Measurements from ENCODE around the gene STARD3. TPM values are rescaled to one million over a fixed set of nuclear protein-coding genes. Genes with fewer than 3 reads are reported as not detected.
A peak's percentile ranks its signal among the peaks of the same experiment; 100 is the strongest.

The STARD3 gene
- total RNA-seq, 1 donor from 2014 or later = 11.5 TPM

- H3K27me3 ChIP-seq (ENCODE audit: control insufficient read depth in 3 of 3, insufficient read depth in 3 of 3, low read length in 3 of 3) = no peaks in the 10 kb centered on the region
- no peaks in the 10 kb centered on the region for H3K9me3 ChIP-seq (ENCODE audit: control insufficient read depth in 3 of 3, low read length in 3 of 3)
- peaks cover 19 to 60% (median 45%) of the 10 kb centered on the region in 3 donors for H3K4me1 ChIP-seq (ENCODE audit: control insufficient read depth in 3 of 3, insufficient read depth in 3 of 3, low read length in 3 of 3)
- no peak overlapping the region for H3K27ac ChIP-seq (ENCODE audit: low read depth, low read length)
- no peak overlapping the region for H3K4me3 ChIP-seq (ENCODE audit: low read length in 3 of 3)
- no peak overlapping the region for H3K9ac ChIP-seq (ENCODE audit: low read depth in 1 of 3, low read length in 3 of 3)
- peaks cover 0 to 3% (median 2%) of the 10 kb centered on the region in 3 donors for H3K36me3 ChIP-seq (ENCODE audit: control insufficient read depth in 3 of 3, insufficient read depth in 3 of 3, low read length in 3 of 3)
Measured at GRCh38 chr17:39655105-39655504, 18.2 kb downstream of the STARD3 start.

GRCh38 chr17:39658346-39658745, 21.4 kb downstream of the STARD3 start:
- peaks cover 0 to 8% (median 3%) of the 10 kb centered on the region in 3 donors for H3K36me3 ChIP-seq (ENCODE audit: control insufficient read depth in 3 of 3, insufficient read depth in 3 of 3, low read length in 3 of 3)
- H3K9ac ChIP-seq (ENCODE audit: low read depth in 1 of 3, low read length in 3 of 3) = peak overlapping the region in 1 of 3 donors; percentile 45
- H3K27ac ChIP-seq (ENCODE audit: low read depth, low read length) = peak overlapping the region; percentile 2

GRCh38 chr17:39658760-39659159, 21.8 kb downstream of the STARD3 start:
- Histone ChIP-seq H3K4me1 (ENCODE audit: control insufficient read depth in 3 of 3, insufficient read depth in 3 of 3, low read length in 3 of 3) (peaks cover 48 to 74% (median 69%) of the 10 kb centered on the region in 3 donors), H3K27ac (ENCODE audit: low read depth, low read length) (no peak overlapping the region), H3K9ac (ENCODE audit: low read depth in 1 of 3, low read length in 3 of 3) (peak overlapping the region in 1 of 3 donors; percentile 45), H3K27me3 (ENCODE audit: control insufficient read depth in 3 of 3, insufficient read depth in 3 of 3, low read length in 3 of 3) (no peaks in the 10 kb centered on the region), H3K4me3 (ENCODE audit: low read length in 3 of 3) (no peak overlapping the region), H3K36me3 (ENCODE audit: control insufficient read depth in 3 of 3, insufficient read depth in 3 of 3, low read length in 3 of 3) (peaks cover 0 to 8% (median 3%) of the 10 kb centered on the region in 3 donors), H3K9me3 (ENCODE audit: control insufficient read depth in 3 of 3, low read length in 3 of 3) (no peaks in the 10 kb centered on the region)

More at GRCh38 chr17:39658346-39658745, 21.4 kb downstream of the STARD3 start:
- Histone ChIP-seq H3K9me3 (ENCODE audit: control insufficient read depth in 3 of 3, low read length in 3 of 3) (no peaks in the 10 kb centered on the region), H3K4me1 (ENCODE audit: control insufficient read depth in 3 of 3, insufficient read depth in 3 of 3, low read length in 3 of 3) (peaks cover 48 to 76% (median 70%) of the 10 kb centered on the region in 3 donors), H3K4me3 (ENCODE audit: low read length in 3 of 3) (no peak overlapping the region), H3K27me3 (ENCODE audit: control insufficient read depth in 3 of 3, insufficient read depth in 3 of 3, low read length in 3 of 3) (no peaks in the 10 kb centered on the region)

- peaks cover 49 to 74% (median 71%) of the 10 kb centered on the region in 3 donors for H3K4me1 ChIP-seq (ENCODE audit: control insufficient read depth in 3 of 3, insufficient read depth in 3 of 3, low read length in 3 of 3)
Measured at GRCh38 chr17:39659279-39660010, 22.5 kb downstream of the STARD3 start.

GRCh38 chr17:39660011-39660360, 23.0 kb downstream of the STARD3 start:
- Histone ChIP-seq H3K9me3 (ENCODE audit: control insufficient read depth in 3 of 3, low read length in 3 of 3) (no peaks in the 10 kb centered on the region), H3K27ac (ENCODE audit: low read depth, low read length) (peak overlapping the region; percentile 32), H3K4me1 (ENCODE audit: control insufficient read depth in 3 of 3, insufficient read depth in 3 of 3, low read length in 3 of 3) (peaks cover 52 to 76% (median 75%) of the 10 kb centered on the region in 3 donors), H3K27me3 (ENCODE audit: control insufficient read depth in 3 of 3, insufficient read depth in 3 of 3, low read length in 3 of 3) (no peaks in the 10 kb centered on the region), H3K9ac (ENCODE audit: low read depth in 1 of 3, low read length in 3 of 3) (peak overlapping the region; percentile 19 to 77 (median 44)), H3K4me3 (ENCODE audit: low read length in 3 of 3) (peak overlapping the region in 2 of 3 donors; percentile 35), H3K36me3 (ENCODE audit: control insufficient read depth in 3 of 3, insufficient read depth in 3 of 3, low read length in 3 of 3) (peaks cover 0 to 8% (median 3%) of the 10 kb centered on the region in 3 donors)

More at GRCh38 chr17:39659279-39660010, 22.5 kb downstream of the STARD3 start:
- Histone ChIP-seq H3K36me3 (ENCODE audit: control insufficient read depth in 3 of 3, insufficient read depth in 3 of 3, low read length in 3 of 3) (peaks cover 0 to 8% (median 3%) of the 10 kb centered on the region in 3 donors), H3K27me3 (ENCODE audit: control insufficient read depth in 3 of 3, insufficient read depth in 3 of 3, low read length in 3 of 3) (no peaks in the 10 kb centered on the region), H3K27ac (ENCODE audit: low read depth, low read length) (peak overlapping the region; percentile 32), H3K4me3 (ENCODE audit: low read length in 3 of 3) (peak overlapping the region in 1 of 3 donors; percentile 35), H3K9me3 (ENCODE audit: control insufficient read depth in 3 of 3, low read length in 3 of 3) (no peaks in the 10 kb centered on the region), H3K9ac (ENCODE audit: low read depth in 1 of 3, low read length in 3 of 3) (peak overlapping the region in 1 of 3 donors; percentile 77)

GRCh38 chr17:39660397-39661385, 23.7 kb downstream of the STARD3 start:
- H3K4me3 ChIP-seq (ENCODE audit: low read length in 3 of 3) = peak overlapping the region; percentile 24 to 58 (median 35)
- no peaks in the 10 kb centered on the region for H3K9me3 ChIP-seq (ENCODE audit: control insufficient read depth in 3 of 3, low read length in 3 of 3)
- H3K9ac ChIP-seq (ENCODE audit: low read depth in 1 of 3, low read length in 3 of 3) = peak overlapping the region; percentile 40 to 77 (median 47)
- H3K27ac ChIP-seq (ENCODE audit: low read depth, low read length) = peak overlapping the region; percentile 32
- H3K27me3 ChIP-seq (ENCODE audit: control insufficient read depth in 3 of 3, insufficient read depth in 3 of 3, low read length in 3 of 3) = no peaks in the 10 kb centered on the region
- peaks cover 52 to 81% (median 76%) of the 10 kb centered on the region in 3 donors for H3K4me1 ChIP-seq (ENCODE audit: control insufficient read depth in 3 of 3, insufficient read depth in 3 of 3, low read length in 3 of 3)
- H3K36me3 ChIP-seq (ENCODE audit: control insufficient read depth in 3 of 3, insufficient read depth in 3 of 3, low read length in 3 of 3) = peaks cover 3 to 8% (median 4%) of the 10 kb centered on the region in 3 donors

GRCh38 chr17:39661744-39662541, 25.0 kb downstream of the STARD3 start:
- no peak overlapping the region for H3K4me3 ChIP-seq (ENCODE audit: low read length in 3 of 3)
- H3K9ac ChIP-seq (ENCODE audit: low read depth in 1 of 3, low read length in 3 of 3) = peak overlapping the region in 2 of 3 donors; percentile 45 to 77
- H3K27ac ChIP-seq (ENCODE audit: low read depth, low read length) = peak overlapping the region; percentile 72
- H3K4me1 ChIP-seq (ENCODE audit: control insufficient read depth in 3 of 3, insufficient read depth in 3 of 3, low read length in 3 of 3) = peaks cover 52 to 93% (median 82%) of the 10 kb centered on the region in 3 donors
- H3K36me3 ChIP-seq (ENCODE audit: control insufficient read depth in 3 of 3, insufficient read depth in 3 of 3, low read length in 3 of 3) = peaks cover 6 to 12% (median 11%) of the 10 kb centered on the region in 3 donors
- H3K9me3 ChIP-seq (ENCODE audit: control insufficient read depth in 3 of 3, low read length in 3 of 3) = no peaks in the 10 kb centered on the region
- H3K27me3 ChIP-seq (ENCODE audit: control insufficient read depth in 3 of 3, insufficient read depth in 3 of 3, low read length in 3 of 3) = no peaks in the 10 kb centered on the region

GRCh38 chr17:39662551-39663339, 25.8 kb downstream of the STARD3 start:
- peaks cover 3 to 12% (median 11%) of the 10 kb centered on the region in 3 donors for H3K36me3 ChIP-seq (ENCODE audit: control insufficient read depth in 3 of 3, insufficient read depth in 3 of 3, low read length in 3 of 3)
- H3K27ac ChIP-seq (ENCODE audit: low read depth, low read length) = peak overlapping the region; percentile 72

More at GRCh38 chr17:39662551-39663339, 25.8 kb downstream of the STARD3 start:
- no peaks in the 10 kb centered on the region for H3K27me3 ChIP-seq (ENCODE audit: control insufficient read depth in 3 of 3, insufficient read depth in 3 of 3, low read length in 3 of 3)
- H3K9ac ChIP-seq (ENCODE audit: low read depth in 1 of 3, low read length in 3 of 3) = peak overlapping the region; percentile 32 to 77 (median 57)
- peaks cover 49 to 93% (median 82%) of the 10 kb centered on the region in 3 donors for H3K4me1 ChIP-seq (ENCODE audit: control insufficient read depth in 3 of 3, insufficient read depth in 3 of 3, low read length in 3 of 3)
- H3K4me3 ChIP-seq (ENCODE audit: low read length in 3 of 3) = peak overlapping the region in 1 of 3 donors; percentile 41
- H3K9me3 ChIP-seq (ENCODE audit: control insufficient read depth in 3 of 3, low read length in 3 of 3) = no peaks in the 10 kb centered on the region
